ENCODE data around the gene SLC25A12.

The SLC25A12 gene

DNA sequence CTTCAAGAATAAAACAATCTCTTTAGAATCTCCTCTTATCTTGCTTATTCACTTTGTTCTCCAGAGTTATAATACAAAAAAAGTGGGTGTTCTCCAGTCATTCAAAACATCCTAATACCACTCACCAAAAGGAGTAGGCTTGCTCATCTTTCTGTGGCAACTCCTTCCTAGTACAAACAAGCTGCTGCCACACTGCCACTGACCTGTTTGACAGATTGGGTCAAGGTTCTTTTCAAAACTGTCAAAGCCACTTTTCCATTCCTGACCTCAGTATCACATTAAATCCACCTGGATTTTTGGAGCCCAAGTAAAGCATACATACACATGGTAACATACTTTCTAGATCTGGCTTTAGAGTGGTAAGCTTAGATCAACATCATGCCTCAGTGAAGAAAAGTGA, 59.8 kb downstream of the SLC25A12 start:
- no peak for DNase-seq (ENCODE audit: low read depth)
- H3K4me3 ChIP-seq (ENCODE audit: low read depth, low read length): no peak overlapping the region
- TF ChIP-seq, protein P1, sequence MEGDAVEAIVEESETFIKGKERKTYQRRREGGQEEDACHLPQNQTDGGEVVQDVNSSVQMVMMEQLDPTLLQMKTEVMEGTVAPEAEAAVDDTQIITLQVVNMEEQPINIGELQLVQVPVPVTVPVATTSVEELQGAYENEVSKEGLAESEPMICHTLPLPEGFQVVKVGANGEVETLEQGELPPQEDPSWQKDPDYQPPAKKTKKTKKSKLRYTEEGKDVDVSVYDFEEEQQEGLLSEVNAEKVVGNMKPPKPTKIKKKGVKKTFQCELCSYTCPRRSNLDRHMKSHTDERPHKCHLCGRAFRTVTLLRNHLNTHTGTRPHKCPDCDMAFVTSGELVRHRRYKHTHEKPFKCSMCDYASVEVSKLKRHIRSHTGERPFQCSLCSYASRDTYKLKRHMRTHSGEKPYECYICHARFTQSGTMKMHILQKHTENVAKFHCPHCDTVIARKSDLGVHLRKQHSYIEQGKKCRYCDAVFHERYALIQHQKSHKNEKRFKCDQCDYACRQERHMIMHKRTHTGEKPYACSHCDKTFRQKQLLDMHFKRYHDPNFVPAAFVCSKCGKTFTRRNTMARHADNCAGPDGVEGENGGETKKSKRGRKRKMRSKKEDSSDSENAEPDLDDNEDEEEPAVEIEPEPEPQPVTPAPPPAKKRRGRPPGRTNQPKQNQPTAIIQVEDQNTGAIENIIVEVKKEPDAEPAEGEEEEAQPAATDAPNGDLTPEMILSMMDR (IDR thresholded peaks at IDR 0.05; ENCODE audit: insufficient read depth, low read depth, low read length, missing control alignments): no peak

DNA sequence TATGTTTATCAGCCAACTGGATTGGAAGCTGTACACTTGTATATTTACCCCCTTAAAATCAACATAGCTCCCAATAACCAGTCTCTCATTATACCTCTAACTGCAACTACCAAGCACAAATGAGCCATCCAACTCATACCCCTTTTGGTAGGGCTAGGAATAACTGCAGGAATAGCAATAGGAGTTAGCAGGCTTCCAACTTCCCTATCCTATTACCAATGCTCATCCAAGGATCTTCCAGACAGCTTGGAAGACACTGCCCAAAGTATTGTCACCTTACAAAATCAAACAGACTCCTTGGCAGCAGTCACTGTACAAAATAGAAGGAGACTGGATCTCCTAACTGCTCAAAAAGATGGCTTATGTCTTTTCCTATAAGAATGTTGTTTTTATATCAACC, 61.6 kb downstream of the SLC25A12 start:
- no peak overlapping the region for H3K4me3 ChIP-seq (ENCODE audit: low read depth, low read length)
- TF ChIP-seq, protein P1 (IDR thresholded peaks at IDR 0.05; ENCODE audit: insufficient read depth, low read depth, low read length, missing control alignments): no peak
- no peak for DNase-seq (ENCODE audit: low read depth)

DNA sequence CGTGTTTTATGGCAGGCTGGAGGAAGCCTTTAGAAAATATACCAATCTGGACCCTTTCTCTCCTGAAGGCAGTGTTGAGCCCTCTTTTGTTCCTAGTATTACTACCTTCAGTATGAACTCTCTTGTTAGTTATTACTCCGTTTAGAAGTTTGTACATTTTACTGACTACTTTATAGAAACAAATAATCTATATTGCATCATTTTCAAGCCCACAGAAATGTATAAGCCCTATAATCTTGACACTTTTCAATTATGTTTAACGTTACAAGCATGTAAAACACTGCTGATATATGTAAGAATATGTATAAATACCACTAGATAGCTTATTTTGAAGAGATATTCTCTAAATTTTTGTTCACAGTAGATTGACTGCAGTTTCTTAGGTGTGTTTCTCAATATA, 64.0 kb downstream of the SLC25A12 start:
- no peak for DNase-seq (ENCODE audit: low read depth)
- no peak overlapping the region for H3K4me3 ChIP-seq (ENCODE audit: low read depth, low read length)
- TF ChIP-seq, protein P1 (IDR thresholded peaks at IDR 0.05; ENCODE audit: insufficient read depth, low read depth, low read length, missing control alignments): no peak

DNA sequence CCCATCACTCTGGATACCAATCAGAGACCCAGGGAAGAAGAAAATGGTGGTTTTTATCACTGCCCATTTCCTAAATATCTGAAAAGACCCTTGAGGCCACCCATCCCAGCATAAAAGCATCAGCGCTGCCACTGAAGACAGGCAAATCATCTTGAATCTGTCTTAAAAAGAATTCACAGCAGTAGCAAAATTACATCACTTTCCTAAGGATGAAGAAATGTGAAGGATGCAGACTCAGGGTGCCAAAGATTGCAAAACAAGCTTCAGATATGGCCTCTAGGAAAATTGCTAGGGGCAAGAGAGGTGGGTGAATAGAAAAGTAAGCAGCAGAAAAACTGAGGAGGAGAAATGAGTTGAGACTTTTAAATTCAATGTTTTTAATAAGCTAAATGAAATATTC, 70.0 kb downstream of the SLC25A12 start:
- H3K4me3 ChIP-seq (ENCODE audit: low read depth, low read length): no peak overlapping the region
- TF ChIP-seq, protein P1 (IDR thresholded peaks at IDR 0.05; ENCODE audit: insufficient read depth, low read depth, low read length, missing control alignments): no peak
- DNase-seq (ENCODE audit: low read depth): no peak

DNA sequence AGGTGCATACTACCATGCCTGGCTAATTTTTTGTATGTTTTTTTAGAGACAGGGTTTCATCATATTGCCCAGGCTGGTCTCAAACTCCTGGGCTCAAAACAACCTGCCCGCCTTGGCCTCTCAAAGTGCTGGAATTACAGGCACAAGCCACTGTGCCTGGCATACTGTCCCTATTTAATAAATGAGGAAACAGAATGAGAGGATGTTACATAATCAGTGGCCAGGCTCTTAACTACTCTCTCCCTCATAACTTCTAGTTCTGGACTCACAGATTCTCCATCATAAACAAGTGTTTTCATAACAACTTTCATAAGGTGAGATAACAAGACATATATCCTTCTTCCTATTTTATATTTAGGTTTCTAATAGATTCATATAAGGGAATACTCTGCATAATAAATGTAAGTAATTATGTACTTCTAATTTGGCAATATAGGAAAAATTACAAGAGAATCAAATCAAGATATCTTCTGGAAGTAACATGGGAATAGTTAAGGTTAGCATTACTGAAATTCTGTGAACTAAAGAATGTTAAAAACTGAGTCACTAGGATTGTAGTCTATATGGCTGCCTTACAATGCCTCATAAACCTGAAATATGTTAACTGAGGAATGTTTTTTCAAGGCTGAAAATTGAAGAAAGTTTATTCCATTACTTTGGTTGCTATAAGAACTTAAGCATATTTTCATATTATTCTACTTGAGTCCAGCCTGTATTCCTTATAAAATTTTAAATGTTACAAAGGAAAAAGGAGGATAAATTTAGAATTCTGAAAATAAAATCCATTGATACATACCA, 71.3 kb downstream of the SLC25A12 start:
- no peak for DNase-seq (ENCODE audit: low read depth)

DNA sequence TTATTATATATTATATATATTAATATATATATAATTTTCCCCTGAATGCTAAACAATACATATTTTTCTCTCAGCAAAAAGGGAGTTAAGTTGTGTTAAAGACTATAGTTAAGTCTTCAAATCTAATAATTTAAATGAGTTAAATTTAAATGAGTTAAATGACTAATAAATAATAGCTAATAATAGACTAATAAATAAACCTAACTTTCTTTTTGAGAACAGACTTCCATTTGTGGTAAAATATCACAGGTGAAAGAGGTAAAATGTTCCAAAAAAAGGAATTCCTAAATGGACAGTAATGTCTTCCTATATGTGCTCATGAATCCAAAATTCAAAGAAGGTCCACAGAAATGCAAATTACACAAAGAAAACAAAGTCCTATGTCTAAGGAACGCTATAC, 74.6 kb downstream of the SLC25A12 start:
- DNase-seq (ENCODE audit: low read depth): no peak
- TF ChIP-seq, protein P1 (IDR thresholded peaks at IDR 0.05; ENCODE audit: insufficient read depth, low read depth, low read length, missing control alignments): no peak
- no peak overlapping the region for H3K4me3 ChIP-seq (ENCODE audit: low read depth, low read length)

More for the DNA sequence above, 71.3 kb downstream of the SLC25A12 start:
- H3K4me3 ChIP-seq (ENCODE audit: low read depth, low read length): no peak overlapping the region
- TF ChIP-seq, protein P1 (IDR thresholded peaks at IDR 0.05; ENCODE audit: insufficient read depth, low read depth, low read length, missing control alignments): no peak

DNA sequence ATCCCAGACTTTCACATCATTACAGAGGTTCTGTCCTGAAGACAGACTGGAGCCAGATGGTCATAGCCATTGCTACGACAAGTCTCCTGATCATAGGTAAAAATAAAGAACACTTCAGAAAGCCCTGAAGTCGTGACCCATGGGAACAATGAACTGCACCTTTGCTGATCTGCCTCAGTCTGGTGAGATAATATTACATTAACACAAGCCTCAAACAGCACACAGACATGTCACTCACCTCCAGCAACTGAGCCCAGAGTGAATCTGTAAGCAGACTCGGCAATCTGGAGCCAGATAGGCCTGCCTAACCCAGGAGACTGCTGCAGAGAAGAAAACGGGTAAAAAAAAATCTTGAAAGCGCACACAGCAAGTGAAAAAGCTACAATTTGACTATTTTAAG, 79.2 kb downstream of the SLC25A12 start:
- DNase-seq (ENCODE audit: low read depth): no peak
- no peak overlapping the region for H3K4me3 ChIP-seq (ENCODE audit: low read depth, low read length)
- TF ChIP-seq, protein P1 (IDR thresholded peaks at IDR 0.05; ENCODE audit: insufficient read depth, low read depth, low read length, missing control alignments): no peak
